WERI-Rb-1 (cell line): ENCODE measurements around the gene CHST7.

Experiments
- DNase-seq: peaks from one replicate; pipeline ENCODE4 v3.0.0-alpha.2; 2020
- H3K27ac ChIP-seq: fragments of 250-450 bp; sonication (Bioruptor Pico); 2 replicates; pipeline ENCODE4 v1.5.1; 2020; ENCODE audit warnings: mild to moderate bottlenecking, moderate library complexity
- H3K27me3 ChIP-seq: fragments of 250-450 bp; sonication (Bioruptor Pico); 2 replicates; pipeline ENCODE4 v1.5.1; 2021; ENCODE audit warnings: mild to moderate bottlenecking, low read depth, moderate library complexity; ENCODE audit not compliant: insufficient read depth, severe bottlenecking
- H3K36me3 ChIP-seq: fragments of 250-450 bp; sonication (Bioruptor Pico); 2 replicates; pipeline ENCODE4 v1.5.1; 2020; ENCODE audit warnings: mild to moderate bottlenecking, moderate library complexity
- H3K4me3 ChIP-seq: 2 replicates; pipeline ENCODE4 v1.5.1; 2011; ENCODE audit warnings: low read depth, mild to moderate bottlenecking, control low read depth, low read length
- H3K9me3 ChIP-seq: fragments of 250-450 bp; sonication (Bioruptor Pico); 2 replicates; pipeline ENCODE4 v1.5.1; 2021; ENCODE audit warnings: mild to moderate bottlenecking, moderate library complexity; ENCODE audit not compliant: severe bottlenecking
- TF ChIP-seq, protein P1 (sequence below): IDR thresholded peaks from 2 replicates; pipeline ENCODE4 v1.5.1; 2011; ENCODE audit warnings: low read depth, mild to moderate bottlenecking, control low read depth, inconsistent platforms, low read length

The CHST7 gene

GRCh38 chrX:46575991-46576392, 2.4 kb downstream of the CHST7 start:
- H3K27ac ChIP-seq, result no peak overlapping the region
- no peaks in the 10 kb centered on the region for H3K36me3 ChIP-seq
- no peak overlapping the region for H3K4me3 ChIP-seq
- no peaks in the 10 kb centered on the region for H3K9me3 ChIP-seq
- H3K27me3 ChIP-seq, result peaks cover 17% of the 10 kb centered on the region
- TF ChIP-seq, protein P1, sequence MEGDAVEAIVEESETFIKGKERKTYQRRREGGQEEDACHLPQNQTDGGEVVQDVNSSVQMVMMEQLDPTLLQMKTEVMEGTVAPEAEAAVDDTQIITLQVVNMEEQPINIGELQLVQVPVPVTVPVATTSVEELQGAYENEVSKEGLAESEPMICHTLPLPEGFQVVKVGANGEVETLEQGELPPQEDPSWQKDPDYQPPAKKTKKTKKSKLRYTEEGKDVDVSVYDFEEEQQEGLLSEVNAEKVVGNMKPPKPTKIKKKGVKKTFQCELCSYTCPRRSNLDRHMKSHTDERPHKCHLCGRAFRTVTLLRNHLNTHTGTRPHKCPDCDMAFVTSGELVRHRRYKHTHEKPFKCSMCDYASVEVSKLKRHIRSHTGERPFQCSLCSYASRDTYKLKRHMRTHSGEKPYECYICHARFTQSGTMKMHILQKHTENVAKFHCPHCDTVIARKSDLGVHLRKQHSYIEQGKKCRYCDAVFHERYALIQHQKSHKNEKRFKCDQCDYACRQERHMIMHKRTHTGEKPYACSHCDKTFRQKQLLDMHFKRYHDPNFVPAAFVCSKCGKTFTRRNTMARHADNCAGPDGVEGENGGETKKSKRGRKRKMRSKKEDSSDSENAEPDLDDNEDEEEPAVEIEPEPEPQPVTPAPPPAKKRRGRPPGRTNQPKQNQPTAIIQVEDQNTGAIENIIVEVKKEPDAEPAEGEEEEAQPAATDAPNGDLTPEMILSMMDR, result no peak
- no peak for DNase-seq

DNA sequence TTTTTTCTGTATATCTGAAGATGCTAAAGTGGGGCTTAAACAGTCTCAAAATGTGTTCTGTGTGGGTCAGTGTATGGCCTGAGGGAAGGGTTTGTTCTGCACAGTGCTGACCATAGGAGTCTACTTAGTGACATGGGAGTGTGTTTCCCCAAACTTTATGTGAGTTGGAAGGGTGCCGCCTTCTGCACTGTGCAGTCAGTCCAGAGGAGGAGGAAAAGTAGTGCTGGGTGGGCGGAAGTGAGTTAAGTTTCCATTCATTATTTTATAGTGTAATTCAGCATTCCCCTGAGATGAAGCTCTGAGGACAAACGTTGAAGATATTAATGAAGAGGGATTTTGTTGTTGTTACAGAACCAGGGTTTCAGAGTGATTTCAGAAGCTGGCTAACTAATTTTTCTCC, 2.9 kb downstream of the CHST7 start:
- Histone ChIP-seq H3K27ac (no peak overlapping the region), H3K9me3 (no peaks in the 10 kb centered on the region), H3K36me3 (no peaks in the 10 kb centered on the region), H3K27me3 (peaks cover 17% of the 10 kb centered on the region), H3K4me3 (no peak overlapping the region)
- TF ChIP-seq, protein P1, result no peak
- DNase-seq, result no peak

- no peaks in the 10 kb centered on the region for H3K9me3 ChIP-seq
- TF ChIP-seq, protein P1, result no peak
- H3K27ac ChIP-seq, result no peak overlapping the region
- H3K27me3 ChIP-seq, result peaks cover 17% of the 10 kb centered on the region
- no peaks in the 10 kb centered on the region for H3K36me3 ChIP-seq
- no peak for DNase-seq
- no peak overlapping the region for H3K4me3 ChIP-seq
These were observed 3.8 kb downstream of the CHST7 start for GRCh38 chrX:46577221-46578005.

- peaks cover 20% of the 10 kb centered on the region for H3K27me3 ChIP-seq
- H3K27ac ChIP-seq, result no peak overlapping the region
- H3K36me3 ChIP-seq, result no peaks in the 10 kb centered on the region
- no peaks in the 10 kb centered on the region for H3K9me3 ChIP-seq
- H3K4me3 ChIP-seq, result no peak overlapping the region
- DNase-seq, result no peak
- TF ChIP-seq, protein P1, result no peak
These were observed 5.7 kb downstream of the CHST7 start for GRCh38 chrX:46579250-46579649.

DNA sequence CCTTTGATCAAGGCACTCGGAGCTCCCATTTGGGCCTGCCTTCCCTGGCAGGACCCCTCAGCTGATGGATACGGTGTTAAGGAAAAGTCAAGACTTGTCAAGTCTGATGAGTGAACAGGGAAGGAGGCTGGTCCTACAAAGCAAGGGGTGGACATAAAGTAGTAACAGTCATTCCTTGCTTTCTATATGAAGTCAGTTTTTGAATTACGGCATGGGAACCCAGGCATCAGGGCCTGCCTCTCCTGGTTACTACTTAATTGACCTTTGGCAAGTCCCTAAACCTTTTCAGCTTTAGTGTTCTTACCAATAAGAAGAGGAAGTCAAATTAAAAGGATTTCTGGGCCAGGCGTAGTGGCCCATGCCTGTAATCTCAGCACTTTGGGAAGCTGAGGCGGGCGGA, 7.0 kb downstream of the CHST7 start:
- no peaks in the 10 kb centered on the region for H3K36me3 ChIP-seq
- H3K27ac ChIP-seq, result no peak overlapping the region
- DNase-seq, result no peak
- no peaks in the 10 kb centered on the region for H3K9me3 ChIP-seq
- H3K4me3 ChIP-seq, result no peak overlapping the region
- peaks cover 11% of the 10 kb centered on the region for H3K27me3 ChIP-seq
- TF ChIP-seq, protein P1, result no peak

DNA sequence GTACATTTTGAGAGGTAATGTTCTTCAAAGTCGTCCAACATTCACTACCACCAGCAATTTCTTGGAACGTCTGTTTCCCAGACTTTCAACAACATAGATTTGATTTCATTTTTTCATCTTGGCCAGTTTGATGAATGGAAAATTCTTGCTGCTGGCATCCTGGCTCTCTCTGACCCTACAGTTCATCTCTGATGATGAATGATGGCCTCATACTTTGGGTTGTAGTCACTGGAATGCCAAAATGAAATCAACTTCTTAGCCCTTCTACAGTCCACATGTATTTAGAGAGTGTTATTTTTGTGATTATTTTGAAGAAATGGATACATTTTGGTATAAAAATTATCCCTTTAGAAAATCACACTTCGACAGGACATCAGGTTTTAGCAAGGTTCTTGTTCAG, 8.8 kb downstream of the CHST7 start:
- no peak overlapping the region for H3K27ac ChIP-seq

More for the DNA sequence above, 8.8 kb downstream of the CHST7 start:
- DNase-seq, result no peak
- Histone ChIP-seq H3K9me3 (no peaks in the 10 kb centered on the region), H3K36me3 (no peaks in the 10 kb centered on the region), H3K27me3 (peaks cover 8% of the 10 kb centered on the region), H3K4me3 (no peak overlapping the region)
- TF ChIP-seq, protein P1, result no peak
